ENCODE results near the gene SNRNP25.
A peak's percentile ranks its signal among the peaks of the same experiment; 100 is the strongest.

Gene SNRNP25

GRCh38 chr16:74051-74746 is 20.6 kb downstream of the SNRNP25 start:
- no peak for TF ChIP-seq POLR2A (IDR thresholded peaks at IDR 0.05; ENCODE audit: low read depth, low read length)
- DNase-seq (ENCODE audit: insufficient read length, low spot score) (no peak), FAIRE-seq (no peak)

- no peak for DNase-seq (ENCODE audit: insufficient read length, low spot score)
- no peak for FAIRE-seq
- no peak for TF ChIP-seq POLR2A (IDR thresholded peaks at IDR 0.05; ENCODE audit: low read depth, low read length)
Observed at GRCh38 chr16:74747-75334, 21.2 kb downstream of the SNRNP25 start.

GRCh38 chr16:75580-76501 is 22.2 kb downstream of the SNRNP25 start:
- no peak for FAIRE-seq
- DNase-seq (ENCODE audit: insufficient read length, low spot score) = peak; percentile 51
- TF ChIP-seq POLR2A (IDR thresholded peaks at IDR 0.05; ENCODE audit: low read depth, low read length) = no peak

GRCh38 chr16:76535-77272 is 23.1 kb downstream of the SNRNP25 start:
- DNase-seq (ENCODE audit: insufficient read length, low spot score) = peak; percentile 96
- no peak for TF ChIP-seq POLR2A (IDR thresholded peaks at IDR 0.05; ENCODE audit: low read depth, low read length)
- peak; percentile 45 for FAIRE-seq

- TF ChIP-seq POLR2A (IDR thresholded peaks at IDR 0.05; ENCODE audit: low read depth, low read length) = no peak
- DNase-seq (ENCODE audit: insufficient read length, low spot score) = no peak
- no peak for FAIRE-seq
Observed at GRCh38 chr16:77273-77806, 23.7 kb downstream of the SNRNP25 start.

GRCh38 chr16:77807-78443 is 24.3 kb downstream of the SNRNP25 start, which contains the start of gene MPG:
TSS of gene MPG (plus strand) at chr16:78225. CDS start at chr16:78310, 85 bp downstream.
- peak; percentile 92 for DNase-seq (ENCODE audit: insufficient read length, low spot score)
- peak; percentile 83 for TF ChIP-seq POLR2A (IDR thresholded peaks at IDR 0.05; ENCODE audit: low read depth, low read length)
- no peak for FAIRE-seq

GRCh38 chr16:78444-79150 is 25.0 kb downstream of the SNRNP25 start:
- DNase-seq (ENCODE audit: insufficient read length, low spot score) (peak; percentile 72), FAIRE-seq (no peak)
- TF ChIP-seq POLR2A (IDR thresholded peaks at IDR 0.05; ENCODE audit: low read depth, low read length) = 0 out of 2 replicates have a peak, but pooled peaks have one; percentile 2

- FAIRE-seq (no peak), DNase-seq (ENCODE audit: insufficient read length, low spot score) (no peak)
- 0 out of 2 replicates have a peak, but pooled peaks have one; percentile 0 for TF ChIP-seq POLR2A (IDR thresholded peaks at IDR 0.05; ENCODE audit: low read depth, low read length)
Observed at GRCh38 chr16:79151-80054, 25.8 kb downstream of the SNRNP25 start.

- TF ChIP-seq POLR2A (IDR thresholded peaks at IDR 0.05; ENCODE audit: low read depth, low read length) = no peak
- no peak for DNase-seq (ENCODE audit: insufficient read length, low spot score)
- FAIRE-seq = no peak
Observed at GRCh38 chr16:83060-83603, 29.5 kb downstream of the SNRNP25 start.

GRCh38 chr16:83781-84615 is 30.4 kb downstream of the SNRNP25 start:
- FAIRE-seq (no peak), DNase-seq (ENCODE audit: insufficient read length, low spot score) (no peak)

More at GRCh38 chr16:83781-84615, 30.4 kb downstream of the SNRNP25 start:
- no peak for TF ChIP-seq POLR2A (IDR thresholded peaks at IDR 0.05; ENCODE audit: low read depth, low read length)
